K562 (cell line): ENCODE results near the gene NAE1.

ENCODE experiments used
- CEBPB ChIP-seq: fragments of 450-650 bp; IDR thresholded peaks from 2 replicates; pipeline ENCODE4 v1.6.1; 2016; ENCODE audit warnings: missing genetic modification characterization, missing compliant biosample characterization
- CTCF ChIP-seq, 3 experiments: IDR thresholded peaks in 2 of 3; conservative IDR thresholded peaks in 1 of 3; 2 replicates each; pipeline ENCODE4 v1.5.1; 2011 to 2012; ENCODE audit warnings: low read length in 3 of 3, mild to moderate bottlenecking in 3 of 3, control low read depth in 2 of 3, improper control_type of control experiment in 1 of 3, inconsistent platforms in 1 of 3, low read depth in 1 of 3, mixed read lengths in 1 of 3, moderate library complexity in 1 of 3; ENCODE audit not compliant: insufficient read depth in 2 of 3
- FOXP4 ChIP-seq: sonication (generic); formaldehyde crosslinking; IDR thresholded peaks from 2 replicates; pipeline ENCODE4 v1.8.0; 2022; ENCODE audit warnings: mild to moderate bottlenecking, missing genetic modification reagents, borderline replicate concordance
- MYC ChIP-seq, 2 experiments: fragments of 250-450 bp in 1 of 2; sonication (Bioruptor Pico) in 1 of 2; IDR thresholded peaks; 2 replicates each; pipeline versions ENCODE4 v1.5.1 to v1.6.1; 2012 to 2021; ENCODE audit warnings: low read depth in 2 of 2, borderline replicate concordance in 1 of 2, improper control_type of control experiment in 1 of 2, low read length in 1 of 2, mild to moderate bottlenecking in 1 of 2, moderate library complexity in 1 of 2
- MYNN ChIP-seq, 2 experiments: sonication (generic); formaldehyde crosslinking in 1 of 2; IDR thresholded peaks; 2 replicates each; pipeline versions ENCODE4 v1.5.0 to v1.6.1; 2016 to 2020; ENCODE audit warnings: antibody characterized with exemption in 1 of 2, missing genetic modification reagents in 1 of 2
- ZNF384 ChIP-seq: IDR thresholded peaks from 2 replicates; pipeline ENCODE4 v1.6.1; 2012; ENCODE audit warnings: low read depth, low read length, improper control_type of control experiment

- no peak for TF ChIP-seq CEBPB (tag)
- no peak for TF ChIP-seq MYNN (IDR thresholded peaks at IDR 0.05)
- no peak for TF ChIP-seq MYNN (CRISPR knock-in tag; IDR thresholded peaks at IDR 0.05)
- no peak for TF ChIP-seq ZNF384
- TF ChIP-seq FOXP4 (CRISPR knock-in tag): no peak
- TF ChIP-seq CTCF (IDR thresholded peaks at IDR 0.05 in 2 of 3, conservative IDR thresholded peaks at IDR 0.05 in 1 of 3; ENCODE audit: insufficient read depth in 2 of 3, low read depth in 1 of 3, low read length in 3 of 3): no peak
- TF ChIP-seq MYC (IDR thresholded peaks at IDR 0.05; ENCODE audit: low read depth, low read length): no peak
- no peak for TF ChIP-seq MYC (CRISPR knock-in tag; IDR thresholded peaks at IDR 0.05; ENCODE audit: borderline replicate concordance, low read depth)
Measured at GRCh38 chr16:66754211-66754610, 76.6 kb downstream of the NAE1 start.
